Superior temporal gyrus (tissue), 1 donor: ENCODE measurements around the gene DAND5.

Experiments
- DNase-seq: peaks from one replicate; pipeline ENCODE4 v3.0.0-alpha.2; 2016; ENCODE audit errors: extremely low spot score

DAND5 gene

GRCh38 chr19:13010038-13010991 is 40.9 kb downstream of the DAND5 start:
- DNase-seq, result no peak

DNA sequence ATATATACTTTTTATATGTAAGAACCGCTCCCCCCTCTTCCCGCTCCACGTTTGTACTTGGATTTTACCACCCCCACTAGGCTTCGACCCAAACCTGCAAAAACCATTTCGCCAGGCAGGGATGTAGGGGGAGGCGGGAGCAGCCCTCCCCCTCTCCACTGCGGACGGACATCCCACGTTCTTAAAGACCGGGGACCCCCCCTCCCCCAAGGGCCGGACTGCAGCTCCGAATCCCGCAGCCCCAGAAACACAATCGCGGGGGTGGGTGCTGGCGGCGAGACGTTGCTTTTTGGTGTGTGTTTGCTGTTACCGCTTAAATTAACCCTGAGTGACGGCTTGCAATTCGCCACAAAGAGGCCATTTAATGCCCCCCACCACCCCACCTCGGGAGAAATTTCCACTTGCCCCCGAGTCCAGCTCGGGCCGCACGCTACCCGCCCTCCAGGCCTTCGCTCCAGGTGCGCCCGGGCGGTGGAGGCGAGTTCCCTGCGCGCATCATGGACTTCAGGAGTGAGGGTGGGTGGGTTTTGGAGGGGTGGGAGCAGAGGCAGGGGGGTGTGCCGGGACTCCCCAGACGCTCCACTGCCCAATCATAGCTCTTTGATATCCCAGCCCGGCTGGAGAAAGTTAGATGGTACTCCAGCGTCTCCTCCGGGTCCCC is 41.7 kb downstream of the DAND5 start:
- DNase-seq, result no peak

GRCh38 chr19:13011653-13012389 is 42.4 kb downstream of the DAND5 start:
- DNase-seq, result no peak

DNA sequence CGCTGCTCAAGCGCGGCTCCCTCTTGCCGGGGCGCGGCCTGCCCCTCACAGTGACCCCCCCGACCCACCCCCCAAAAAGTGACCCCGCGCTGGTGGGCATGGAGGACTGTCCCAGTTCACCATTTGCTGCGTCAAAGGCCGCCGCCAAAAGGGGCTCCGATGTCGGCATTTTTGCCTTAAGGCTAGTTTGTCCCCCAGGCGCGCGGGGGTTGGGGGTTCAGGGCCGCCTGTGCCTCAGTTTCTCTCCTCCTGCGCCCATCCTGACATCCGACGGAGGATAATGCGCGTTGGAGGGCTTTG is 43.0 kb downstream of the DAND5 start:
- DNase-seq, result no peak

DNA sequence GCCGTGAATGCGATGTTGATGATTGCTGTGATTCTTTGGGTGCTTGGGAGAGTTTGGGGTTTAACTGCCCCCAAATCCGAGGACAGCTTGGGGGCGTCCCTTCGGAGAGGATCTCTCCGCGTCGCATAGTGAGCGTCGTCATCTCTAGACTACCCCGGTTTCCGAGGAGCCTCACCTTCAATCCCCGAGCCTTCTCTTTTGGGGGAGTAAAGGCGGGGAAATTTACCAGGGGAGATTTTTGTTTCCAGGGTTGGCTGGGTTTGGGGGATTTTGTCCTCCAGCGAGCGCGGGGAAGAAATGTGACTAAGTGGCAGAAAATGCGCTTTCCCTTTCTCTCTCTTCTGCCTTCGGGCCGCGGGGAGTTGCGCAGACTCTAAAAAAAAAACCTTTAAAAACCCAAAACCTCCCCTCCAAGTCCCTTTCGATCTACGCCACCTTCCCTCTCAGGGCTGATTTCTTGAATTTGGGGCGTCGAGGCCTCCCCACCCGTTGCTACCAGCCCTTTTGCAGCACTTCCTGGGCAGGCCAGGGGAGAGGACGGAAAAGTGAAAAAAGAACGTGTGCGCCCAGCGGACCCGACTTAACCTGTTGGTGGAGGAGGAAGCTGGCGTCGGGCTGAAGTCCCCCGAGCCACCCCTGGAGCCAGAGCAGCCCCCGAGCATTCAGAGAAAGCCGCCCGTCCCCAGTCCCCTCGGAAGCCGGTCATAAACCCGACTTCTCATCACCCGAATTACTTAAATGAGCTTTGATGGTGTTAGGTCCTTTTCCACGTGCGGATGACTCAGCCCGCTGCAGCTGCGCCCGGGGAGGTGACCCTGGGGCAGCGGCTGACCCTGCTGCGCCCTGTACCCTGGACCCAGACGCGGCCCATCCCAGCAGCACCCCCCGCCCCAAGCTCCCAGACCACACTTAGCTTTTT is 43.6 kb downstream of the DAND5 start:
- DNase-seq, result no peak

- peak; percentile 79 for DNase-seq
Measured at GRCh38 chr19:13013649-13014048, 44.3 kb downstream of the DAND5 start.

- peak; percentile 73 for DNase-seq
Measured at GRCh38 chr19:13014101-13014920, 44.9 kb downstream of the DAND5 start.

- peak; percentile 69 for DNase-seq
Measured at GRCh38 chr19:13014921-13015280, 45.5 kb downstream of the DAND5 start.

DNA sequence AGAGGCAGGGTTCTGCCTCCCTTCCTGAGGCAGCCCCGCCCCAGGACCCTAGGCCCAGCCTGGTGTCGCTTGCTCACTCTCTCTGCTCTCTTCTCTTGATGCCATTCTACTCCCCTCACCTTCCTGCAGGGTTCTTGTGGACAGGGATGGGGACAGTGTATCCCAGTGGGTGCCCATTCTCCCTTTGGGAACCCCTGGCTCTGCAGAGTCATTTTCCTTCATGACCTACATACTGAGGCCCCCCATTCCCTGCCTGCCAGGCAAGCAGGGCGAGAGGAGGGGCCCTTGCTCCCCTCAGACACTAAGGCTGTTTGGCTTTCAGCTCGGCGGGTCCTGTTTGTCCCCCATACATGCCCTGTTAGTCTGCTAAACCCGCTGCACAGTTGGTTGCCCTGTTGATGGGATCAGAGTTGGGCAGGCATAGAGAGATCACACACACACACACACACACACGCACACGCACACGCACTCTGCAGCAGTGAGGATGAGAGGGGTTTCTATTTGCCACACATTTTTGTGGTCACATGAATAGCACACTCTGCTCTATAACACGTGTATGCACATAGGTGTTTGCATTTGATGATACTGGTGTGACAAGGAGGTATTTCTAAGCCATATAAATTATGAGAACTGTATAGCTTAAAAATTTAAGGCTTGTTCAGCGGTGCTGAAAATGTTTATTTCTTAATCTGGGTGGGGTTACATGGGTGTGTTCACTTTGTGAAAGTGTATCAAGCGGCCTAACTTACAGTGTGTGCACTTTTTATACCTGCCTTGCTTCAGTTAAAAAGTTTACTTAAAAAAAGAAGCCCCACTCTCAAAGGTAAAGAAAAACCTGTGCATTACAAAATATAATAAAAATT is 46.2 kb downstream of the DAND5 start:
- DNase-seq, result peak; percentile 47

DNA sequence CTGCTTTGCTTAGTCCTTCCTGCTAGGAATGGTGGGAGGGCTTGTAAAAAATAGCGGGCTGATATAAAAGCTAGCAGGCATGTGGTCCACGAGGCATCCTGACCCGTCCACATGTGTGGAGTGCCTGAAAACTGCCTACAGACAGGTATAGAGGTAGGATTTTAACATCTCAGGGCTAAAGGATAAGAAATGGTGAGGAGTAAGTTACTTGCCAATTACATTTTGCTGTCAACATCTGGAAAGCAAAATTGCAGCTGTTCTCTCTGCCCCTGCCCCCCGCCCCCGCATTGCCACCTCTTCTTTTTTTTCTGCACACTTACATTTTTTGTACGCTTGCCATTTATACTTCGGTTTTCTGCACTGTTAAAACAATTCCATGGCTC is 46.9 kb downstream of the DAND5 start:
- no peak for DNase-seq

DNA sequence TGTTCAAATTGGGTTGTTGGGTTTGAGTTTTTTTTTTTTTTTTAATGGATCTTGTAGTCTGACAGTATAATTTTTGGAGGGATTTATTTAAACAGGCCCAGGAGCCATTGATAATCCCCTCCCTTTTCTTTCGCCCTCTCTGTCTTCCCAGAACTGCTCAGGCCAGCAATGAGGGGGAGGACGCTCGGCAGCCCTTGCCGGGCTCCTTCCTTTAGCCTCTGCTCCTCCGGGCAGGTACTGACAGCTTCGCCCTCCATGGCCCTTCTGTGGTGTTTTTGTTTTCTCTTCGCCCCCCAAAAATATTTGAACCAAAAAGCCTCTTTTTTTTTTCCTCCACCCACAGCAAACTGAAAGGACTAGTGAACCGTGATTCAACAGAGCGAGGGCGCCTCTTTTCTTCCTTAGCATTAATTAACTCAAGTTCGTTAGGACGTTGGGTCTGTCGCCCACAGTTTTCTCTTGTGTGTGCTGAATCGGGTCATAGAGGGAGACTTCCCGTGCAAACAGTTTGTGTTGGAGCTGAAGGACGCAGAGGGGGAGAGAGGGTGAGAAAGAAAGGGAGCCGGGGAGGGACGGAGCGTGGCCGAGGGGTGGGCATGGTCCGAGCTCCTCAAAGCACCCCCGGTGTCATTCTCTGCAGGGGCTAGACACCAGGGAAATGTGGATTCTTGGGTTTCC is 47.4 kb downstream of the DAND5 start:
- DNase-seq, result peak; percentile 83

GRCh38 chr19:13017306-13018034 is 48.1 kb downstream of the DAND5 start:
- DNase-seq, result peak; percentile 75

DNA sequence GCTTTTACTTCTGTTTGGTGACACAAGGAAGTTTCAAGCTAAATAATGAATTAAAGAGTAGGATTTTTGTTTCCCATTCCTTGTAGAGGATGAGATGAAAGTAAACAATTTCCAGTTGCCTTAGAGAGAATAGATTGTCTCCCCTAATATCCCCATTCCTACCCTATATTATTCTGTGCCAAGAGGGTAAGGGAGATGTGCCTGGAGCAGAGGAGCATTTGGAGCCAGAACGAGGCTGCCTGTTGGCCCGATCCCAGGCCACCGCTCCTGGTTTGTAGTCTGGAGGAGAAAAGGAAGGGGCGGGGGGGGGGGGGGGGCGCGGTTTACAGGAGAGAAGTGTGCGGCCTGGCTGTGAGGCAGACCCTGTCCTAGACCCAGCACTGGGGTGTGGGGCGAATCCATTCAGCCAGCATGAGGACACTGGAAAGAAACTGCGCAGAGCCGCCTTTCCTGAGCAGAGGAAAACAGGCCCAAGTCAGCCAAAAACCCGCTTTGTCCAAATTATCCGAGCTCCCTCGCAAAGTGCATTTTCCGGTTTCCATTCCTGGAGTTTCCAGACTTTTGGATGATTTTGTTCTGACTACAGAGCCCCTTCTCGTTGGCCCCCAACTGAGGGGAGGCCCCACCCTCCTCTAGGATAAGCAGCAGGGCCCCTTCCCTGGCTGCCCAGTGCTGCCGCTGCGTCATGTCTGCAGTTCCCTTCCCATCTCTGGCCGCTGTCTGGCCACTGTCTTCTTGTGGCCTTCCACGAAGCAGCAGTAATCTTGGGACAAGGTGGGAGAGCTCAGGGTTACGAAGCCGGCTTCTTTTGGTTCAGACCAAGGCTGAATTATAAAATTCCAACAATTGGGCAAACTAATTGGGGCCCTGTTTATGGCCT is 48.9 kb downstream of the DAND5 start:
- DNase-seq, result peak; percentile 71

DNA sequence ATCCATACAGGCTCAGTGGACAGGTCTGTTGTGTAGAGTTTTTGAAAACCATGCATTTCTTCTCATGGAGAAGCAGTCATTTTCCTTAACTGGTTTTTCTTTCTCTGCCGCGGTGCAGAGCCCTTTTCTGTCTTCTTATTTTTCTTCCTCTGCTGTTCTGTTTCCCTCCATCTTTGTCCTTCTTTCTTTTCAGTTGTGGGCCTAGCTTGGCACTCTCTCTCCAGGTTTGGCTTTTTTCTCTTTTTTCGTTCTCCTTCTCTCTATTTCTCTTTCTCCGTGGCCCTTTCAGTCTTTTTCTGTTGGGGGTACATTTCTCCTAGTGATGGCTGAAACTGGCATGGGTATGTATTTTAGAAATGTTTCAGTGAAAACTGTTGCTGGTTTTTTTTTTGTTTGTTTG is 50.0 kb downstream of the DAND5 start:
- peak; percentile 47 for DNase-seq

DNA sequence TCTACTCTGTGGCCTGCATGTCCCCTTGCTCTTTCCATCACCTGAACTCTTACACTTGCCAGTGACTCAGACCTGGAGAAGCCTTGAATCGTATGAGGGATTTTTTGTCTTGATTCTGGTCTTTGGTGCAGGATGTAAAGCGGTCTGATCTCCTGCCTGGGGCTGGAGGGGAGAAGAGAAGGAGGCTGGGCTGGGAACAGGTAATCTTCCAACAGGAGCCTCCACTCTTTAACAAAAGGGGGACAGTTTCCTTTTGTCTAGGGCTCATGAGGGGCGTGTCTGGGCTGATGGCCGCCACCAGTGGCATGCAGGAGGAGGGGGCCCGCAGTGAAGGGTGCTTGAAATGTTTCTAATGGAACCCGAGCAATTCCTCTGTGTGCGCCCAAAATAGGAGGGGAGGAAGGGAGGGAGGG is 50.6 kb downstream of the DAND5 start:
- DNase-seq, result no peak

DNA sequence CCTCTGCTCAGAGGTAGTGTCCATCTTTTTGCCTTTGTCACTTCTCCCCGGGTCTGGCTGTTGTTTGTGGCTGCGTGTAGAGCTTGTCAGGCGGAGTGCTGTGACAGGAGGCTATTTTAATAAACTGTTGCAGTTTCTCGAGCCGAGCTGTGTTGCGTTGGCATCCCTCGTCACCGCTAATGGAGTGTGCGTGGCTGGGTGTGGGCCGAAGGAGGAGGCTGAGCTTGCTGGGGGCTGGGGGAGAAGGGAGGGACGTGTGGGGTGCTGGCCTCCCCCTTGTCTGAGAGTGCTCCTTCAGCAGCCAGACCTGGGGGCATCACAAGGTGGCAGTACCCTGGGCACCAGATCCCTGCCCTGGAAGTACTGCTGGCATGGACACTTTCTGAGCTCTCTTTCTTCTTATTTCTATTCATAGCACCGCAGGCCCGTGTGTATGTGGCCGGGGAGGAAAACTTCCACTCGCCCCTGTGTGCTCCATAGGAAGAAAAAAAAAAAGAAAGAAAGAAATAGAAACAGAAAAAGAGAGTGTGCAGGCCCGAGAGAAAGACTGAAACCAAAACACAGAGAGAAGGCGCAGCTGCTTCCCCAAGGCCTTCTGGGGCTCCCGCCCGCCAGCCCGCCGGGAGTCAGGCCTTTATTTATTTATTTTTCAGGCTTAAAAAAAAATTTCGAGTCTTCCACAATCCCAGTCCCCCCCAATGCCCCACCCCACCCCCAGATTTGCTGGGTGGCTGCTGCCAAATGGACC is 52.9 kb downstream of the DAND5 start:
- DNase-seq, result peak; percentile 77
